HG03060 (cell line): ENCODE data around the gene PIGS.
"Not testable (repeated sequence)": the region's sequence is repeated elsewhere in the genome, so short reads cannot be mapped to it uniquely, and the experiment has no call there.

ENCODE experiments used
- ATAC-seq: cut with Tn5 transposase; IDR thresholded peaks from one replicate; pipeline ENCODE4 v1.9.1; 2021; ENCODE audit warnings: low read depth, moderate number of reproducible peaks; ENCODE audit not compliant: unreplicated experiment

Gene PIGS

DNA sequence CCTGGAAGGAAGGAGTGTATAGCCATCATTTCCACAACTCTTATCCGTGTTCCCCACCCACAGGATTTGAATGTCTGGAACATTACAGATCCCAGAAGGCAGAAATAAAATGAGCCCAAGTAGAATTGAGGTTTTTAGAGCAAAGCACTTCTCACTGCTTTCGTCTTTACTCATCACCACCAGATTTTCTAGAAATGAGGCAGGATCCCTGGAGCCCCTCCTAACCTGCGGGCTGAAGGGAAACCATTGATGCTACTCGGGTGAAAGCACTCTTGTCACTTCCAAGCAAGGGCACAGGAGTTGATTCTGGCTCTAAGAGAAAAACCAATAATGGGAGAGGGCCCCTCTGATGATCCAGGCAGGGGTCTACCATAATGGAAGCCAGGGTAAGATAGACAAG lies 8.2 kb upstream of the PIGS start:
- ATAC-seq, result no peak

- ATAC-seq, result no peak
These were observed 7.2 kb upstream of the PIGS start for GRCh38 chr17:28578246-28579195.

- no peak for ATAC-seq
These were observed 6.1 kb upstream of the PIGS start for GRCh38 chr17:28577466-28577824.

DNA sequence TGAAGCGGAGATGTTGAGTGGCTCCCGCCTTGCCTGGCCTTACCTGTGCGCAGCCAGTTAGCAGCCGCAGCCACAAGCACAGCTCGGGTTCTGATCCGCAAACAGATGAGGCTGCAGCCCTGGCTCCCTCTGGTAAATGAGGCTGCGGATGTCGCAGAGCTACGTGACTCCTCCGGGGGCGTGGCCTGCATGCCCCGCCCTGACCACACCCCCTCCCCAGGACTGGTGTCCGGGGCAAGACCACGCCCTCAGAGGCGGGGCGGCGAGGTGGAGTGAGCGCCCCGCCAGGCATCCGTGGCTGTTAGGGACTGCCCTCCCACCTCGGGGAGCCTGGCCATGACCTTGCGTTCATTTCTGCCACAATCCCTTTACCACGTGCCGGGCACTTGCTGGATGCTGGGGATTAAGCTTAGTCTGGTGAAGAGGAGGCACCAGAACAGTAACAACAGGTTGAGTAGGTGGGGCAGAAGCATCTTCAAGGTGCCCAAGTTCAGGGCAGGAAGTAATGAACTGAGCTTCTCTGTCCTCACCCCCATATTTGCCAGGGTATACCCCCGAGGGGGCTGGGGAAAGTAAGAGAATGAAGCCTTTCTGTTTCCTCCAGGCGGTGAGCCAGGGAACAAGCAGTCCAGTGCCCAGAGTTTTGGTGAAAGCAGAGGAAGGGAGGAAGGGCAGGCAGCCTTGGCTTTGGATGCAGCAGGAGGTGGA lies 5.6 kb upstream of the PIGS start, which contains the start of gene ALDOC:
Gene ALDOC (minus strand): TSS at position 138 of the 708 bp plus-strand sequence. CDS start 1,363 bp downstream, outside the sequence.
- no peak for ATAC-seq

DNA sequence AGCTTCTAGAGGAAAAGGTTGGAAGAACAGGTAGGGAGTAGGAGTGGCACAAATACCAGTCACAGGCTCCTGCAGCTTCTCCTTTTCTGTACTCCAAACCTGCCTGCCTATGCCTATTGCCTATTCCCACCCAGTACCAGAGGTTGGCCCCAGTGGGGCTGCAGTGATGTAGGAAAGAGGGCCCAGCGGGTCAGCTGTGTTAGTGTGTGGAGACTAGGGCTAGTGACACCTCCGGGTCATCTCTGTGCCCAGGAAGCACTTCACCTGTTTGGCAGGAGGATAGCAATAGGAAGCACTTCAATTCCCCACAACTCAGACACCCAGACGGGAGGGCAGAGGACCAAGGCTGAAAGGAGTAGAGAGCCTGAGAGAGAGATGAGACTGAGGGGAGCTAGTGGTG lies 4.7 kb upstream of the PIGS start:
- not testable (repeated sequence) for ATAC-seq

DNA sequence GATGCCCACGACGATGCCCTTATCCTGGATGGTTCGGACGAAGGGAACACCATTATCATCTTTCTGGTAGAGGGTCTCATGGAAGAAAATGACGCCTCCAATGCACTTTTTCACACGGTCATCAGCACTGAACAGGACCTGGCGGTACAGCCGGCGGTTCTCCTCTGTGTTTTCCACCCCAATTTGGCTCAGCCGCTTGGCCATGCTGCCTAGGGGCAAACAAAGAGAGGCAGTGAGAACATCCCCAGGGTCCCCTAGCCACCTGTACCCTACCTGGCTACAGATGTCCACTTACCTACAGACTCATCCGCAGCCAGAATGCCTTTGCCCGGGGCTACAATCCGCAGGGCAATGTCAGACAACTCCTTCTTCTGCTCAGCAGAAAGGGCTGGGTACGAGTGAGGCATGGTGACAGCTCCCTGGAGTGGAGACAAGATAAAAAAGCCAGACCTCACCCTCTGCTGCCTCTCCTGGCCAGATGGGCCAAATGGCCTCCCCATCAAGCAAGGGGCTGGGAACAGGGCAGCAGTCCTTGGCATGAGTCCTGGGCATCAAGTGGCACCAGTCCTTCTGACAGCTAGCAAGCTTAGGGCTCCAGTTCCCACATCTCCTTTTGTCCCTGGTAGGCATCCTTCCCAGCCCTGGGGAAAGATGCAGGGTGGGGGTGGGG lies 3.9 kb upstream of the PIGS start:
- no peak for ATAC-seq

GRCh38 chr17:28574526-28574925 lies 3.2 kb upstream of the PIGS start:
- no peak for ATAC-seq

DNA sequence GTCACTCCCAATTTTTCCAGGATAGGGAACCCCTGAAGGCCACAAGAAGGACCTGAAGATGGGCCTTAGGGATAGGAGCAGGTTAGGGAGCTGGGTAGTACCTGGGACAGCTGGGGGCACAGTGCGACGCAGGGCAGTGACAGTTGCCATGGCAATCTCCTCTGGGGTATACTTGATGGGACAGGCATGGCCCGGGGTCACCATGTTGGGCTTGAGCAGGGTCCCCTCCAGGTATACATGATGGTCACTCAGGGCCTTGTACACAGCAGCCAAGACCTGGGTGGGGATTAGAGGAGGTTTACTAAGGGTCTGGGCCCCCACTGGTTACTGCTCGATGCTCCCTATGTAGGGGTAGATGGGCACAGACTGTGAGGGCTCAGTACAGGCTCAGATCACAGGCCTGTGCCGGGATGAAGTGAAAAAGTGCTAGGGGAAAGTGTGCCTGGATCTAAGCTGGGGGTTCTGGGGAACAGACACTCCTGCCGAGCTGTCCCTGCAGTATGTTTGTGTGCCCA lies 2.7 kb upstream of the PIGS start:
- no peak for ATAC-seq

- ATAC-seq, result no peak
These were observed 2.2 kb upstream of the PIGS start for GRCh38 chr17:28573521-28573920.

GRCh38 chr17:28573040-28573380 lies 1.7 kb upstream of the PIGS start:
- no peak for ATAC-seq

GRCh38 chr17:28572259-28573039 lies 1.1 kb upstream of the PIGS start:
- no peak for ATAC-seq

- no peak for ATAC-seq
These were observed 486 bp downstream of the PIGS start for GRCh38 chr17:28570716-28571360.

DNA sequence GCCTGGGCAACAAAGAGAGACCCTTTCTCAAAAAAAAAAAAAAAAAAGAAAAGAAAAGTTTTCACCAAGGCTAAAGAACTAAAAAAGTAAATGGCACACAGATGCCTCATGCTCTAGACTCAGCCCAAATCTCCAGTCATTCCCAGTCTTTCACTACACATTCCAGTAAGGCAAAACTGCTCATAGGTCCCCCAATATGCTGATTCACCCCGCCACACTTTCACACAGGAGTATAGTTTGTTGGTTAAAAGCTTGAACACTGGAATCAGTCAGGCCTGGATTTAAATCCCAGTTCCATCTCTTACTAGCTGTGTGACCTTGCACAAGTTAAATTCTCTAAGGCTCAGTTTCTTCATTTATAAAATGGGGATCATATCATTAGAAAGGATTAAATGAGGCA lies 1.9 kb downstream of the PIGS start:
- ATAC-seq, result no peak

- ATAC-seq, result no peak
These were observed 3.7 kb downstream of the PIGS start for GRCh38 chr17:28567604-28568003.

DNA sequence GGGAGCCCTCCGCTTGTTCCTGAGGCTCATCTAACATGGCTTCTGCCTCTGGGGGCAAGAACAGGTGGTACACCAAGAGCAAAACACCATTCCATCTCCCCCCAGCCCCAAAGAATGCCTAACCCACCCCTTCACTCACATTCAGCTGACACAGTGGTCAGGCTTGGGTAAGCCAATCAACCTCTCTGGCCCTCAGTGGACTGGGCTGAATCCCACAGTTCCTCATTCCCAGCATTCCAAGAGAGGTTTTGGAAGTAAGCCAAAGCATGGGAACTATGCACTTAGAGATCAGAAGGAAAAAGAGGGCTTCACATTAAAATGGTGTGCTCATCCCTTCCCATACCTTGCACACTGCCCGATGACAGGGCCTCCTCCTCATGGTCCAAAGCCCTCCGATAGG lies 7.8 kb downstream of the PIGS start:
- no peak for ATAC-seq

GRCh38 chr17:28555022-28555421 lies 16.3 kb downstream of the PIGS start:
- no peak for ATAC-seq

GRCh38 chr17:28554565-28554964 lies 16.8 kb downstream of the PIGS start:
- ATAC-seq, result no peak

DNA sequence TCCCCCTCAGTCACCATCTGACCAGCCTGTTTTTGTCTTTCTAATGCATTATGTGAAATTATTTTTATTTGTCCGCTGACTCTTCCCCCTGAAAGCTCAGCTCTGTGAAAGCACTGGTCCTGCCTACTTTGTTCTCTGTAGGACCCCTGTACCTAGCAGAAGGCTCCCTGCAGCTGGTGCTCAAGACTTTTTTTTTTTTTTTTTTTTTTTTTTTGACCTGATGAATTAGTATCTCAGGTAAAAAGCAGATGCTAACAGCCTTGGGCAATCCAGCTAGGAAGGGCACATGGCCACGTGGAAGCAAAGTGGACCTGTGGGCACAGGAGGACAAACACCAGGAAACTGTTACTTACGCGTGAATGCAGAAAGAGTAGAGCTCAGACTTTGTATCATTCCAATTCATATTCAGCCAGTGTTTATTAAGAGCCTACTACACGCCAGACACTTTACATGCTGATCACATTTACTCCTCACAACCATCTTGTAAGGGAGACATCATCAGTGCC lies 18.3 kb downstream of the PIGS start:
- ATAC-seq, result no peak

GRCh38 chr17:28552176-28552999 lies 18.9 kb downstream of the PIGS start, which contains the start of gene UNC119:
Gene UNC119 (minus strand): TSS chr17:28552624. CDS start chr17:28552557, 67 bp downstream.
- ATAC-seq, result no peak
